HG03354 (cell line): Measurements from ENCODE around the gene MACROD2.

Experiments
- ATAC-seq: cut with Tn5 transposase; IDR thresholded peaks from one replicate; pipeline ENCODE4 v1.9.1; 2021; ENCODE audit warnings: mild to moderate bottlenecking; ENCODE audit not compliant: unreplicated experiment, poor library complexity, severe bottlenecking

MACROD2 gene

DNA sequence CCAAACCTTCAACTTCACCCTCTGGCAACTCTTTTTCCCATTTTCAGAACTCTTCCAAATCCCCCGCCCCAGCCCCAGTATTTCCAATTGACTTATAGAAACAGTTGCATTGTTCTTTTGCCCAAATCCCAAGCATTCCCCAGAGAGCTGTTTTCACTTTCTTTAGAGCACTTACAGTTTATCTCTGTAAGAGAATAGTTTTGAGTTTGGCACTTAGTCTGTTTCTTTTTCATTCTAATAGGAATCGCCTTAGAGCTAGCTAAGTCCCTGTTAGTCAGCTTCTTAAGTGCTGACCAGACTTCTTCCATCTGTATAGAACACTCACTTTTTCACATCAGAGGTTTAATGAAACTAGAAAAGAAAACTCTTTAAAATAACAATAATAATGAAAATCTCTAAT, 716.3 kb downstream of the MACROD2 start:
- no peak for ATAC-seq

GRCh38 chr20:14712302-14712739, 717.0 kb downstream of the MACROD2 start:
- no peak for ATAC-seq

DNA sequence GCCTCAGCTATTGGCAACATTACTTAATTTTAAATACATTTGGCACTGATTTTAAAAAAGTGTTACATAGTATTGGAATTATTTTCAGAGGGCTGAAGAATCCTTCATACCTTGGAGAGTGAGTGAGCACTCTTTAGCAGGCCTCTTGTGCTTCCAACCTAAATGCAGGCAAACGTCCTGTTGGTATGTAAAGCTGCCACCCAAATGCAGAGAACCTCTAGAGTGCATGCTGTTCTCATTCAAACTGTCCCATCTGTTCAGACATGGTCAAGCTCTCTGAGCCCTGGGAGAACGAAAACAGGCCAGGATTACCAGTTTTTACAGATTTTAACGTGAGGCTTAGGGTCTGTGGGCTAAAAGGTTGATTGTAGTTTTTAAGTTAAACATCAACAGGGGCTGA, 720.1 kb downstream of the MACROD2 start:
- ATAC-seq = no peak

DNA sequence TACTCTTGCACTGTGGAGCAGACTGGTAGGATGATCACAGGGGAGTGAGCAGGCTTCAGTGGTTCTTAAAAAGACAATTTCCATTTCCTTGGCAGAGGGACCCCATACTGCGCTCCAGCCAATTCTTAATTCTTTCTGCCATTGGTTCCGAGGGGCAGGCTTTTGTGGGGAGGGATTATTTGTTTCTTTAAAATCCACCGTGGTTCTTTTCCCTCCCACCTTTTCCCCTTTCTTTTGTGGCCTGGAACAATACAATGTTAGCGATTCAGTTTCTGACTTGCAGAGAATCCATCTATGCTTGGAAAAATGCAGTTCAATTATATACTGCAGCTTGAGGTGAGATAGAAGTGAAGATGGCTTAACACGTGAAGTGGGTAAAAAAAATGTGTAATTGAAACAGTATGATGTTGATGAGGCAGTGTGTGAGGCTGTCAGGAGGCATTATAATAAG, 721.1 kb downstream of the MACROD2 start:
- ATAC-seq = no peak

GRCh38 chr20:14717134-14717999, 722.1 kb downstream of the MACROD2 start:
- ATAC-seq = peak; percentile 89

DNA sequence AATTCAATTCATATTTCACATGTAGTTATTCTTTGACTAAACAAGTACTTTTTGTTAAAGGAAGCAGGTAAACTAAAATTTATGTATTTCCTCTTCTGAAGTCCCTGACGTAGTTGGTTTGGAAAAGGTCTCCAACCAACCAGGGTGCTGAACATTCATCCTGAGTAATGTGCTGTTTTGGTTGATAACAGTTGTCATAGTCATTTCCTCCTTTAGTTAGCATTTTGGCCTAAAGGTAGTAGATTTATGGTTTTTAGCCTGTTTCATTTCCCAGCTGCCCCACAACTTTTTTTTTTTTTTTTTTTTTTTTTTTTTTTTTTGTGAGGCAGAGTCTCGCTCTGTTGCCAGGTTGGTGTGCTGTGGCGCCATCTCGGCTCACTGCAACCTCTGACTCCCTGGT, 724.9 kb downstream of the MACROD2 start:
- no peak for ATAC-seq

GRCh38 chr20:14721926-14722452, 726.7 kb downstream of the MACROD2 start:
- no peak for ATAC-seq

- no peak for ATAC-seq
Observed at GRCh38 chr20:14723614-14724013, 728.3 kb downstream of the MACROD2 start.

DNA sequence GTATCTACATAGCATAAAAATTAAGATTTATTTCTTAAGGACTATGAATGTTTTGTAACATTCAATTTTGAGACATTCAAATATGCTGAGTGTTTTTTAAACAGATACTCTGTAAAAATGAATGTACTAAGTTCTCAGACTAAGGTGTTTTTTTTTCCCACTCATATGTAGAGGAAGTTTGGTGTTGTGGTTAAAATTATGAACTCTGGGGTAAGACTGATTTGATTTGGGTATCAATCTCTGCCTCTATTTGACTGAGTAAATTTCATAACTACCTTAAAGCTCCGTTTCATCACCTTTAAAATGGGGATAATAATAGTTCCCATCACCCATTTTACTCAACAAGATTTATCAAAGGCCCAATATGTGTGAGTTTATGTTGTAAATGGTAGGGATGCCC, 728.7 kb downstream of the MACROD2 start:
- no peak for ATAC-seq

DNA sequence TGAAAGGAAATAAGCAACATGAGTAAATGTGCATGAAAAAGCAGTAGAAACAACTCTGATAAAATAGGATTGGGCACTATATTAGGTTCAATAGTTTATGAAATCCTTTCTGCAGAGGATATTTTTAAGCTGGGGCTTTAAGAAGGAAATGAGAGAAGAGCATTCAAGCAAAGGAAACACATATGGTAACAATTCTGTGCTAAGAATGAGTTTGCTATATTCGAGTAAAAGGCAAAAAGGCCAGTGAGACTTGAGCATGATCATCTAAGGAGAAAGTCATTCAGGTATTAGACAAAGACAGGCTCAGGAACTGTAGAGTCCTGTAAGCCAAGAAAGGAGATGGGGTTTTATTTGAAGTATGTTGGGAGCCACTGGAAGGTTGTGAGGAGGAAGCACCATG, 729.2 kb downstream of the MACROD2 start:
- ATAC-seq = no peak

DNA sequence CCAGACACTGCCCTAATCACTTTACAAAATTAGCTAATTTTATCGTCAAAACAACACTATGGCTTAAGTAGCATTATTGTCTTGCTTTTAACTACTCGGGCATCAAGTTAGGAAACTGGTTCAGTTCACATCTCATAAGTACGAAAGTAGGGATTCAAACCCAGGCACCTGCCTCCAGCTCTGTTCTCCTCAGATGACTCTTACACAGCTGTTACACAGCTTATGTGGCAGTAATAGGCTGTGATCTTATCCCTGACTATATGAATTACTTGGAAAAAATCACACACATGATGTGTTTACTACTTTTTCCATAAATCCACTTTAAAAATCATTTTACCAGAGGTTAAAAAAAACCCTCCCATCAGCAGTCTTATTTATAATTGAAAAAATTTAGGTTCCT, 731.3 kb downstream of the MACROD2 start:
- ATAC-seq = no peak

DNA sequence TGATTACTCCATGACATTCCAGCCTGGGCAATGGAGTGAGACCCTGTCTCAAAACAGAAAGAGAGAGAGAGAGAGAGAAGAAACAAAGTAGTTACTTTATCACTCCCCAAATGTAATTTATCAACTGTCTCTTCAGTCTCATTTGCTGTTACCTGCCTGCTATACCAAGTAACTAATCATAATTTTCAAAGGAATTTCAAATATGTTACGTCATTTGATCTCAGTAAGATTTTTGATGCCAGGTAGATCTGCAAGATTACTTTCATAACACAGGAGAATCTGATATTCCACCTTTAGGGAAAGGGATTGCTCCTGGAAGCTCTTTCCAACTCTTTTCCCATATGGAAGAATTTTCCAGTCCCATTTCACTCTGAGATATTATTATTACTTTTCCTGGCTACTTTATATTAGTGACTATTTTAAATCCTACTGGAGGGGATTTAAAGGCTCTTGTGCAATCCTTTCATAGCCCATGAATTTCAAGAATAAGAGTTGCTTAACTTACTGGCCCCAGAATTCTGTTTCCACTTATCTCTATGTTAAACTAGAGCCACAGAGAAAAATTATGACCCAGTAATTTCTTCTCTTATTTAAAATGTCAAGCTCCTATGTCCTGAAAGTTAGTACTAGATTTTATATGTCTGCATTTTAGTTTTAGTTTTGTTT, 732.3 kb downstream of the MACROD2 start:
- no peak for ATAC-seq

DNA sequence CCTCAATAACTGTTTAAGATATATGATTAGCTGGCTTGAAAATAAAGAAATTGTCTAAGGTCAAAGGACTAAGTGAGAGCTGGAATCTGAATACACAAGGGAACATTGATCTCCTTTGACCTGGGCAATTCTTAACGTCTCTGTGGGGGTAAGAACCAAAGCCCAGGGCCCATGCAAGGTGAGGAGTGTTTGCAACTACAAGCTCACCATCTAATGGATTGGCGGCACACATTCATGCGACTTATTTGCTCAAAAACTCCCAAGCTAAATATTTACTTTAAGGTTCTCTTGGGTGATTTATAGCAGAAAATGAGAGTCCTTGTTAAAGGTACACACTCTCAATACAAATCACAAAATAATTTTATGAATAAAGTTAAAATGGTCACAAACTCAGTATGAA, 734.1 kb downstream of the MACROD2 start:
- ATAC-seq = no peak

DNA sequence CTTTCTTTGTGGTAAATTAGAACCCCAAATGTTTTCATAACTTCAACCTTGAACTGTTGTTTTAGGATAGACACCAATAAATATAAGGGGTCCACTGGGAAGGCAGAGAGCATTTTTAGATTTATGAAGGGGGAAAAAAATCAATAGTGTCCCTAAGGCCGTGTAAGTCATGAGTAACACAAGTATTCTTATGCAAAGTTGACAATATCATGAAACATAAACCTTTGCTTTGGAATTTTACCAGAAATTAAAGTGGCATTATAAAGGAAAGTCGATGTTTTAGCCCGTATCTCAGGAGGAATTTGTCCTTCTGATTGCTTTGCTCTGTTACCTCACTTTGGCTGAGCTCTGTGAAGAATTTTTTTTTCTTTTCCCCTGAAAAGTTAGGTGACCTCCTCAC, 737.0 kb downstream of the MACROD2 start:
- no peak for ATAC-seq

DNA sequence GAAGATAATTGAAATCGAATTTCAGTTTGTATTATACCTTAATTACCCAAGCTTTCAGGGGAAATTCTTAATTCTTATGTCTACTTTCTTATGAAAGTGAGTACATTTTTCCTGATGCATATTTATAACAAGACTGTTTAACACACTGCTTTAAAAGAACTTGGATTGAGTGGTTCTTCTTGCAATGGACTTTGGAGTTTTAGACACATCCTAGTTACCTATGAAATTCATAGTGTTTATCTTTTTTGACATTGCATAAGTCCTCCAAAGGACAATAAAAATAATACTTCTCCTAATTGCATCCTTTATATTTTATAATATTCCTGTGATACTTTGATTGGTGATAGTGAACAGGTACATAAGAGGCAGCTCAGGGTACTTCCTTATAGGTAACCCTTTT, 737.7 kb downstream of the MACROD2 start:
- no peak for ATAC-seq

- ATAC-seq = no peak
Observed at GRCh38 chr20:14740380-14740779, 745.1 kb downstream of the MACROD2 start.

DNA sequence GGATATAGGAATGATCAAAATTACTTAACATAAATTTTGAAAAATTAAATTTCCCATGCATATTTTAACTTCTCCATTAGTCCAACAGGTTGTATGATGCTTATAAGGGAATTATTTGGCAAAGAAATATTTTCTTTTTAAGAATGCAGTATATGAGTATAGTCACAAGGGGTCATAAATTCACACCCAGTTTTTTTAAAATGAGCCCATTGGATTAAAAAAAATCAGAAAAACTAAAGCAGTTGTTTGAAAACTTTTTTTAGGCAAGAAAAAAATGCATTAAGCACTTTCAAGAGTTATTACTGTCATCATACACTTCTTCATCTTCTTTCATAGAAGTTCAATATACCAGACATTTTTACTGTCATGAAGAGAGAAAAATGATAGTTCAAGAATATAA, 746.3 kb downstream of the MACROD2 start:
- no peak for ATAC-seq

GRCh38 chr20:14744723-14745122, 749.4 kb downstream of the MACROD2 start:
- peak; percentile 82 for ATAC-seq

- ATAC-seq = no peak
Observed at GRCh38 chr20:14745830-14746229, 750.5 kb downstream of the MACROD2 start.

DNA sequence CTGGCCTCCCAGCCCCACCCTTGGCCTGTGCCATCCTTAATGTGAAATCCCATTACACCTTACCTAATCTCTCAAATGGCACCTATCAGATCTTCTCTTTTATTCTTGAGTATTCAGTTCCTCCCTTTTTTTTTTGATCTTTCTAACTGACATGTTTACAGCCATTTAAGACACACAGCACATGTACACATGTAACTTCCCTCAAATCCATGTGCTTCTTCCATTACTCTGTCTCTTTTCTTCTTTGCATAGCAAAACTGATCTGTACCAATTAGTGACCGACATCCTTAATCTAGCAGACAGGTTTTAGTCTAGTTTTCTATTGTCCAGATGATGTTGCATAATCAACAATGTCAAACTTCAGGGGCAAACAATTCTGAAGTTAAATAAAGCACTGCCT, 755.9 kb downstream of the MACROD2 start:
- ATAC-seq = no peak

DNA sequence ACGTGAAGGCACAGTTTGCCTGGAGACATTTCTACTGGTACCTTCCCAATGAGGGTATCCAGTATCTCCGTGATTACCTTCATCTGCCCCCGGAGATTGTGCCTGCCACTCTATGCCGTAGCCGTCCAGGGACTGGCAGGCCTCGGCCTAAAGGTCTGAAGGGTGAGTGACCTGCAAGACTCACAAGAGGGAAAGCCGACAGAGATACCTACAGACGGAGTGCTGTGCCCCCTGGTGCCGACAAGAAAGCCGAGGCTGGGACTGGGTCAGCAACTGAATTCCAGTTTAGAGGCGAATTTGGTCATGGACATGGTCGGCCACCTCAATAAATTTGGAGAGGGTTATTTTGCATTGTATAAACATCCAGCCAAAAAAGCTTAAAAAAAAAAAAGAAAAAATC, 762.4 kb downstream of the MACROD2 start:
- ATAC-seq = no peak
